Measurements from ENCODE around the gene UNC119. TPM values are rescaled to one million over a fixed set of nuclear protein-coding genes. Genes with fewer than 3 reads are reported as not detected.

Gene UNC119
- polyA plus RNA-seq, 1 donor from 2014 or later, result 218 TPM

DNA sequence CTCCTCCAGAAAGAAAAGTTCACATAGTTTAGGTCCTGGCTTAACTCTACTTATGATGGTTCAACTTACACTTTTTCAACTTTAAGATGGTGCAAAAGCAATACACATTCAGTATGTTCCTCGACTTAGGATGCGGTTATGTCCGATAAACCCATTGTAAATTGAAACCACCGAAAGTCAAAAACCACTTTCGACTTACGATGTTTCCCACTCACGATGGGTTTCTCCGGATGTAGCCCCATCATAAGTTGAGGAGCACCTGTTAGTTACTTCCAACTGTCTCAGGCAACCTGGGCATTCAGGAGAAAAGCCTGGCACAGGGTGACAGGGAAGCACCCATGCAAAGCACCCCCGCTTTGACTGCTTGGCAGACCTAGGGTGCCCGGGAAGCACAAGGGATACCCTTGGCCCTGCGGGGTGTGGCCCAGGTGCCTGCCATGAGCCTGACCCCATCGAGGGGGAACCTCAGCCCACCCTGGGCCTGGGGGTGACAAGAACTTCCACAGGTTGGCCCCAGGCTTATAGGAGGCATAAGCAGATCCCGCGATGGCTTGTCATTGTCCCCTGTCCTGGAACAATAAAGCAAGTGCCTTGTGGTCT, 14.0 kb downstream of the UNC119 start:
- Histone ChIP-seq H3K4me3 (ENCODE audit: low read length) (no peak overlapping the region), H4K20me1 (ENCODE audit: insufficient read depth) (no peaks in the 10 kb centered on the region), H2AFZ (ENCODE audit: low read depth, low read length) (no peak overlapping the region), H3K9ac (ENCODE audit: low read length) (no peak overlapping the region), H3K27me3 (ENCODE audit: insufficient read depth, low read depth, low read length) (no peaks in the 10 kb centered on the region), H3F3A (ENCODE audit: insufficient read depth, low read length, poor library complexity, severe bottlenecking) (no peaks in the 10 kb centered on the region), H3K9me2 (ENCODE audit: insufficient read depth, low read length) (no peaks in the 10 kb centered on the region), H3K79me2 (replicated peaks; ENCODE audit: insufficient read depth, low read length) (no peaks in the 10 kb centered on the region), H3K9me3 (ENCODE audit: low read length) (no peaks in the 10 kb centered on the region), H3K27ac (ENCODE audit: low read length) (no peak overlapping the region), H3K4me2 (ENCODE audit: low read length) (no peak overlapping the region), H3K36me3 (ENCODE audit: insufficient read depth, low read length) (no peaks in the 10 kb centered on the region)
- TF ChIP-seq, protein P1, sequence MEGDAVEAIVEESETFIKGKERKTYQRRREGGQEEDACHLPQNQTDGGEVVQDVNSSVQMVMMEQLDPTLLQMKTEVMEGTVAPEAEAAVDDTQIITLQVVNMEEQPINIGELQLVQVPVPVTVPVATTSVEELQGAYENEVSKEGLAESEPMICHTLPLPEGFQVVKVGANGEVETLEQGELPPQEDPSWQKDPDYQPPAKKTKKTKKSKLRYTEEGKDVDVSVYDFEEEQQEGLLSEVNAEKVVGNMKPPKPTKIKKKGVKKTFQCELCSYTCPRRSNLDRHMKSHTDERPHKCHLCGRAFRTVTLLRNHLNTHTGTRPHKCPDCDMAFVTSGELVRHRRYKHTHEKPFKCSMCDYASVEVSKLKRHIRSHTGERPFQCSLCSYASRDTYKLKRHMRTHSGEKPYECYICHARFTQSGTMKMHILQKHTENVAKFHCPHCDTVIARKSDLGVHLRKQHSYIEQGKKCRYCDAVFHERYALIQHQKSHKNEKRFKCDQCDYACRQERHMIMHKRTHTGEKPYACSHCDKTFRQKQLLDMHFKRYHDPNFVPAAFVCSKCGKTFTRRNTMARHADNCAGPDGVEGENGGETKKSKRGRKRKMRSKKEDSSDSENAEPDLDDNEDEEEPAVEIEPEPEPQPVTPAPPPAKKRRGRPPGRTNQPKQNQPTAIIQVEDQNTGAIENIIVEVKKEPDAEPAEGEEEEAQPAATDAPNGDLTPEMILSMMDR (IDR thresholded peaks at IDR 0.05; ENCODE audit: poor library complexity, severe bottlenecking), result no peak
- TF ChIP-seq, protein P2, sequence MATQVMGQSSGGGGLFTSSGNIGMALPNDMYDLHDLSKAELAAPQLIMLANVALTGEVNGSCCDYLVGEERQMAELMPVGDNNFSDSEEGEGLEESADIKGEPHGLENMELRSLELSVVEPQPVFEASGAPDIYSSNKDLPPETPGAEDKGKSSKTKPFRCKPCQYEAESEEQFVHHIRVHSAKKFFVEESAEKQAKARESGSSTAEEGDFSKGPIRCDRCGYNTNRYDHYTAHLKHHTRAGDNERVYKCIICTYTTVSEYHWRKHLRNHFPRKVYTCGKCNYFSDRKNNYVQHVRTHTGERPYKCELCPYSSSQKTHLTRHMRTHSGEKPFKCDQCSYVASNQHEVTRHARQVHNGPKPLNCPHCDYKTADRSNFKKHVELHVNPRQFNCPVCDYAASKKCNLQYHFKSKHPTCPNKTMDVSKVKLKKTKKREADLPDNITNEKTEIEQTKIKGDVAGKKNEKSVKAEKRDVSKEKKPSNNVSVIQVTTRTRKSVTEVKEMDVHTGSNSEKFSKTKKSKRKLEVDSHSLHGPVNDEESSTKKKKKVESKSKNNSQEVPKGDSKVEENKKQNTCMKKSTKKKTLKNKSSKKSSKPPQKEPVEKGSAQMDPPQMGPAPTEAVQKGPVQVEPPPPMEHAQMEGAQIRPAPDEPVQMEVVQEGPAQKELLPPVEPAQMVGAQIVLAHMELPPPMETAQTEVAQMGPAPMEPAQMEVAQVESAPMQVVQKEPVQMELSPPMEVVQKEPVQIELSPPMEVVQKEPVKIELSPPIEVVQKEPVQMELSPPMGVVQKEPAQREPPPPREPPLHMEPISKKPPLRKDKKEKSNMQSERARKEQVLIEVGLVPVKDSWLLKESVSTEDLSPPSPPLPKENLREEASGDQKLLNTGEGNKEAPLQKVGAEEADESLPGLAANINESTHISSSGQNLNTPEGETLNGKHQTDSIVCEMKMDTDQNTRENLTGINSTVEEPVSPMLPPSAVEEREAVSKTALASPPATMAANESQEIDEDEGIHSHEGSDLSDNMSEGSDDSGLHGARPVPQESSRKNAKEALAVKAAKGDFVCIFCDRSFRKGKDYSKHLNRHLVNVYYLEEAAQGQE (IDR thresholded peaks at IDR 0.05; ENCODE audit: borderline replicate concordance), result no peak
- TF ChIP-seq SMC3 (conservative IDR thresholded peaks at IDR 0.05; ENCODE audit: poor library complexity) (no peak), RAD21 (conservative IDR thresholded peaks at IDR 0.05) (no peak), EP300 (conservative IDR thresholded peaks at IDR 0.05; ENCODE audit: poor library complexity, severe bottlenecking) (no peak), MXI1 (conservative IDR thresholded peaks at IDR 0.05; ENCODE audit: poor library complexity, severe bottlenecking) (no peak)

- H2AFZ ChIP-seq (ENCODE audit: low read depth, low read length), result no peak overlapping the region
- no peaks in the 10 kb centered on the region for H4K20me1 ChIP-seq (ENCODE audit: insufficient read depth)
- no peaks in the 10 kb centered on the region for H3K9me3 ChIP-seq (ENCODE audit: low read length)
- H3K9ac ChIP-seq (ENCODE audit: low read length), result no peak overlapping the region
- H3K4me3 ChIP-seq (ENCODE audit: low read length), result no peak overlapping the region
- no peaks in the 10 kb centered on the region for H3K9me2 ChIP-seq (ENCODE audit: insufficient read depth, low read length)
- no peak overlapping the region for H3K4me2 ChIP-seq (ENCODE audit: low read length)
- no peaks in the 10 kb centered on the region for H3K79me2 ChIP-seq (replicated peaks; ENCODE audit: insufficient read depth, low read length)
- no peaks in the 10 kb centered on the region for H3K27me3 ChIP-seq (ENCODE audit: insufficient read depth, low read depth, low read length)
- no peaks in the 10 kb centered on the region for H3F3A ChIP-seq (ENCODE audit: insufficient read depth, low read length, poor library complexity, severe bottlenecking)
- H3K36me3 ChIP-seq (ENCODE audit: insufficient read depth, low read length), result no peaks in the 10 kb centered on the region
- no peak overlapping the region for H3K27ac ChIP-seq (ENCODE audit: low read length)
- no peak for TF ChIP-seq SMC3 (conservative IDR thresholded peaks at IDR 0.05; ENCODE audit: poor library complexity)
- TF ChIP-seq TAF1 (IDR thresholded peaks at IDR 0.05; ENCODE audit: low read depth), result no peak
- no peak for TF ChIP-seq POLR2AphosphoS5 (IDR thresholded peaks at IDR 0.05)
- no peak for TF ChIP-seq MXI1 (conservative IDR thresholded peaks at IDR 0.05; ENCODE audit: poor library complexity, severe bottlenecking)
- TF ChIP-seq, protein P2 (IDR thresholded peaks at IDR 0.05; ENCODE audit: borderline replicate concordance), result no peak
- TF ChIP-seq EP300 (conservative IDR thresholded peaks at IDR 0.05; ENCODE audit: poor library complexity, severe bottlenecking), result no peak
- TF ChIP-seq EZH2 (IDR thresholded peaks at IDR 0.05; ENCODE audit: borderline replicate concordance, insufficient read depth, low read length, poor library complexity, severe bottlenecking), result no peak
- TF ChIP-seq, protein P1 (IDR thresholded peaks at IDR 0.05; ENCODE audit: poor library complexity, severe bottlenecking), result no peak
Measured at GRCh38 chr17:28537219-28537610, 15.2 kb downstream of the UNC119 start.

Data from neural cell (in vitro differentiated cells).